Nephron (organoid): Measurements from ENCODE around the gene PSAT1.
A peak's percentile ranks its signal among the peaks of the same experiment; 100 is the strongest.

Experiments
- H3K27ac Mint-ChIP-seq, 3 experiments: 2 replicates each; pipeline ENCODE4 v1.8.0; 2020; ENCODE audit warnings: mixed read lengths in 3 of 3, mild to moderate bottlenecking in 2 of 3, moderate library complexity in 1 of 3
- H3K27me3 Mint-ChIP-seq: 2 replicates; pipeline ENCODE4 v1.8.0; 2021; ENCODE audit warnings: low read depth, mild to moderate bottlenecking, moderate library complexity, mixed read lengths
- H3K36me3 Mint-ChIP-seq: 2 replicates; pipeline ENCODE4 v1.8.0; 2020; ENCODE audit warnings: low read depth, mixed read lengths
- H3K4me1 Mint-ChIP-seq: 2 replicates; pipeline ENCODE4 v1.8.0; 2020; ENCODE audit warnings: mixed read lengths
- H3K4me3 Mint-ChIP-seq, 3 experiments: 2 replicates each; pipeline ENCODE4 v1.8.0; 2020; ENCODE audit warnings: mild to moderate bottlenecking in 3 of 3, mixed read lengths in 3 of 3, moderate library complexity in 2 of 3
- H3K9me3 Mint-ChIP-seq: 2 replicates; pipeline ENCODE4 v1.8.0; 2020; ENCODE audit warnings: mixed read lengths
- CTCF ChIP-seq, 3 experiments: fragments of 200-600 bp; sonication (generic); IDR thresholded peaks; one replicate each; pipeline ENCODE4 v1.5.0; 2021; ENCODE audit warnings: antibody characterized with exemption in 3 of 3; ENCODE audit not compliant: unreplicated experiment in 3 of 3

The PSAT1 gene

GRCh38 chr9:78314550-78314949, 17.6 kb downstream of the PSAT1 start:
- no peak for TF ChIP-seq CTCF (IDR thresholded peaks at IDR 0.05; ENCODE audit: unreplicated experiment in 3 of 3)
- Mint-ChIP-seq H3K36me3 (peaks cover 58% of the 10 kb centered on the region), H3K27me3 (no peaks in the 10 kb centered on the region), H3K4me3 (no peak overlapping the region), H3K27ac (no peak overlapping the region), H3K4me1 (peaks cover 43% of the 10 kb centered on the region), H3K9me3 (no peaks in the 10 kb centered on the region)

DNA sequence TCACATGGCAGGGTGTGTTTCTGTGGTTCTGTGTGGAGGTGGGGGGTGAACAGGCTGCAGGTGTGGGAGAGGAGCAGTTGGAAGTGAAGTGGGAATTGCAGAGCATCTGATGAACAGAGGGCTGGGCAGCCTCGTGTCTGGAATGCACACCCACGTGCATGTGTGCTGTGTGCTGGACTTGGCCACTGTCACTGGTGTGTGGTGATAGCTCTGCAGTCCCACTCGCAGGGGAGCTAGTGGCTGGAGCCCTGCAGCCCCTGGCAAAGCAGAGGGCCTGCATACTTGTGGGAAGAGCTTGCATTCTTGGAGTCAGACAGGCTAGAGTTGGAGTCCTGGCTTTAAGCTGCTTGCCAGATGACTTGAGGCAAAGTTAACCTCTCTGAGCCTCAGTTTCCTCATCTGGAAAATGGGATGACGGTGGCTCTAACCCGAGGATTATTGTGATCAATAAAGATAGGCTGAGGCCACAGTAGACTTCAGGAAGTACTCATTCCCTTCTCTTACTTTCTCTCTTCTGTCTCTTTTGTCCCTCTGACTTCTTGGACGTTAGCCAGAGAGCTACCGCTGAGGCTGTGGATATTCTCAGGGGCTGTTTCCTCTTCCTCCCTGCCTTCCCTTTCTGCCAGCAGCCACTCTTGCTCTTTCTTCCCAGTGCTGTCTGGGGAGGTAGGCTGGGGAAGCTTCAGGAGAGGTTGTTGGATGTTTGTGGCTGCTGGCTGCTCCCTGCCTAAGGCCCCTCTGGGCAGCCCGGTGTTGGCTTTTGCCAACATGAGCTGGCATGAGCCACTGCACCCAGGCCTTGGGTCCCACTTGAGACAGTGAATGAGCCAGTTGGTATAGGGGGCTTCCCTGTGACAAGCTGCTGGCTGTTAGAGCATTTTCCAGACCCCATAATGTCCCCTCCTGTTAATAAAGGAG, 18.3 kb downstream of the PSAT1 start:
- no peak for TF ChIP-seq CTCF (IDR thresholded peaks at IDR 0.05; ENCODE audit: unreplicated experiment in 3 of 3)
- H3K4me3 Mint-ChIP-seq: no peak overlapping the region

DNA sequence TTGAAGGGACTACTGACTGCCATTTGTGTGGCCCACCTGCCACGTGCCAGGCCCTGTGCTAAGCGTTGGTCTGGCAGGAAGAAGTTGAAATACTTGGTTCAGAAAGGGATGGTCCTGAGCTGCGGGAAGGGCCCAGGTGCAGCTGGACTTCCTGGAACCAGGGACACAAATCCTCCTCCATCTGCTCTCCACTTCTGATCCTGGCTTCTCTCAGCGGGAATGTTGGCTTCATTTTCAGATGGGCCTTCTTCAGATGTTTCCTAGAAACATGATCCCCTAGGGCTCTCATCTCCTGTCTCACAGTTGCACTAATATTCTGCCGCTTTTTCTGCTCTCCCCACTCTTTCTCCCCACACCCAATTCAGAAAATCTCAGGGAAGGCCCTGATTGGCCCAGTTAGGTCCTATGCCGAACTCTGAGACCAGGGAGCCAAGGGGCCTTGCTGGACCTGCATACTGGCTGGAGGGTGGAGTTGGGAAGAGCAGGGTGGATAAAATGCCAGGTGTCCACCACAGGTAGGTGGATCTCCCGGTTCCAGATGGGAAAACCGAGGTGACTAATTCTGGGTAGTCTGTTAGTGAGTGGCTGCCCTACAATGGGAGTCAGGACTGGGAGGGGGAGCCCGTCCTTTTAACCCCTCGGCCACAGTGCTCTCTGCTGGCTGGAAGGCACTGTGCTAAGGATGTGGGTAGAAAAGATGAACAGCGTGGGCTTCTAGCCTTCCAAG, 19.4 kb downstream of the PSAT1 start:
- no peaks in the 10 kb centered on the region for H3K27me3 Mint-ChIP-seq
- H3K27ac Mint-ChIP-seq: no peak overlapping the region
- peaks cover 62% of the 10 kb centered on the region for H3K36me3 Mint-ChIP-seq
- TF ChIP-seq CTCF (IDR thresholded peaks at IDR 0.05; ENCODE audit: unreplicated experiment in 3 of 3): no peak
- peaks cover 43% of the 10 kb centered on the region for H3K4me1 Mint-ChIP-seq
- H3K9me3 Mint-ChIP-seq: no peaks in the 10 kb centered on the region
- peak overlapping the region in 1 of 3 experiments; percentile 17 for H3K4me3 Mint-ChIP-seq

More for the DNA sequence above, 18.3 kb downstream of the PSAT1 start:
- Mint-ChIP-seq H3K4me1 (peaks cover 43% of the 10 kb centered on the region), H3K9me3 (no peaks in the 10 kb centered on the region), H3K27me3 (no peaks in the 10 kb centered on the region), H3K36me3 (peaks cover 58% of the 10 kb centered on the region), H3K27ac (no peak overlapping the region)

DNA sequence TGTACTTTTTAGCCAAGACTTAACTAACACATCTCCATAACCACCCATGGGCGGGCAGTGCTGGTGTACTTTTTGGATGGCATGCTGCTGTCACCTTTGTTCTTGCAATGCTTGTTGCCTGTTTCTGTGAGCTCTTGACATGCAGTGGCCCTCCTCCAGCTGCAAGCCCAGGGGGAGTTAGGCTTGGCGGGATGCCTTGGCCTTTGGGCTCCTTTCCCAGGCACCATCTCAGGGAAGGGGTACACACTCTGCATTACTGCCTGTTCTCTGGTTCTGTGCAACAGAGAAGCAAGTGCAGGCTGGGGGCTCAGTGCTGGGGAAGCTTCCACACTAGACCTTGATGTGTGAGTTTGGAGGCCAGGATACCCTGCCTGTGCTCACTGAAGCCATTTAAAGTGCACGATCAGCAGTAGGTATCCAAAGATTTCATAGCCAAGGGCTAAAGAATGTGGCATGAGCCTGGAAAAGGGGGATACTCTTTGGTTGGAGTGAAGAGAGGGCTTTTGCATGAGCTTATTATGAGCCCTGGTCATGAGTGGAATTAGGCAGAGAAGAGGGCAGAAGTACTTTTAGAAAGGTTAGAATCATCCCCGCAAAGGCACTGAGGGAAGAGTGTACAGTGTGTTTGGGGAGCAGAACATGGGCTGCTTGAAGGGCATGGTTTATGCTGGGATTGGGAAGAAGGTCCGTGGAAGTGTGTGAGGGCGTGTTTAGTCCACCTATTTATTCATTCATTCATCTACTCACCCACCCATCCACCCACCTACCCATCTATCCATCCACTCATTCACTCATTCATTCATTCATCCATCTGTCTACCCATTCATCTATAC, 22.5 kb downstream of the PSAT1 start:
- Mint-ChIP-seq H3K9me3 (no peaks in the 10 kb centered on the region), H3K4me1 (peaks cover 56% of the 10 kb centered on the region), H3K36me3 (peaks cover 75% of the 10 kb centered on the region), H3K27ac (no peak overlapping the region), H3K4me3 (no peak overlapping the region), H3K27me3 (no peaks in the 10 kb centered on the region)
- no peak for TF ChIP-seq CTCF (IDR thresholded peaks at IDR 0.05; ENCODE audit: unreplicated experiment in 3 of 3)

GRCh38 chr9:78320030-78320693, 23.2 kb downstream of the PSAT1 start:
- Mint-ChIP-seq H3K9me3 (no peaks in the 10 kb centered on the region), H3K4me3 (no peak overlapping the region), H3K4me1 (peaks cover 56% of the 10 kb centered on the region), H3K27me3 (no peaks in the 10 kb centered on the region), H3K27ac (no peak overlapping the region), H3K36me3 (peaks cover 71% of the 10 kb centered on the region)
- no peak for TF ChIP-seq CTCF (IDR thresholded peaks at IDR 0.05; ENCODE audit: unreplicated experiment in 3 of 3)
